ENCODE measurements around the gene ELAVL2.

Gene ELAVL2

DNA sequence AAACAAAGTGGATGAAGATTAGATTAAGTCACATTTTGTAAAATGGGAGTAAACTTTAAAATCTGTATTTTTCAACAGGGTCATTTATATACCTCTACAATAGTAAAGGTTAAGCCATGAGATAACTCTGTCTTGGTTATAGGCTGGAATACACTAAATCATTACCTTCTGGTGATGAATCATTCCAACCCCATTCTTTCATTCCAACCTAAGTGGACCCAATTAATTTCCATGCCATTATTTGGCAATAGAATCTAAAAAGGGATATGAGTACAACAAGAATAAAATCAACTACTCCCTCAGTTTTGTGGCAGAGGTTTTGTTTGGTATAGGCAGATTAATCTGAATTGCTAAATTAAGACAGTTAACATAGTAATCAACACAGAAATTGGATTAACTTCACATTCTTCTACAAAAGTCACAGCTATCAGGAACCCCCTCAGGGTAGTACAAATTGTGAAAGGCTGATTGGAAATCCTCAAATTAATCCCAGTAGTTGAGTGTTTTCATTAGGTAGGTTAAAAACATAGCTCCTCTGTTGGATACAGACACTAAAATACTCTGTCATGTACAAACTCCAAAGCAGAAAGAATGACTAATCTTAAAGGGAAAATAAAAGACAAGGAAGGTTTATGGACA lies 54.2 kb downstream of the ELAVL2 start:
- DNase-seq (ENCODE audit: low read depth in 1 of 2, low spot score in 1 of 2), result no peak

DNA sequence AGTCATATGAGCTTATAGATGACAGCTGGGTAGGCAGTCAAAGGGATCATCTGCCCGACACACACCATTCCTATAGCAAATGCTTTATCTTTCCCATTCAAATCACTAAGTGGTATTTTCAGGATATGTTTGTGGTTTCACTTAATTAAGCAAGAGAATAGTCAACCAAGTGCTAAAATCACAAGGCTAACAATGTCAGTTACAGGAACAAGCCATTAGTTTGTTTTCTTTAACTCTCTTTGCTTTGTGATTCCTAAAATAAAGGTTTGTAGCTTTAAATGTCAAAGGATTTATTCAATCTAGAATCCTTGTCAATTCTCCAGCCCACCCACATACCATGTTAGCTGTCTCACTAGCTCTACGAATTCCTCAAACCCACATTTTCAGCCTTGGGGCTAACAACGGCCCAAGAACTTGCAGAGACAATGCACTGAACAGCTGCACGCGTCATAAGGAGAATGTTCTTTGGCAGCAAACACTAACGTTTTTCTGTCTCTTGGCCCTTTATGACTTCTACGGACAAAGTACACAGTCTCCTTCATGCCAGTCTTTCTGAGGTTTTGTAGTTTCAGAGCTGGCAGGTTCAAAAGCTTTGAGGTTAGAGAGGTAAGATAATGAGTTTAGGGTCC lies 56.6 kb downstream of the ELAVL2 start:
- DNase-seq (ENCODE audit: low read depth in 1 of 2, low spot score in 1 of 2), result no peak

GRCh38 chr9:23768861-23769260 lies 57.2 kb downstream of the ELAVL2 start:
- no peak for DNase-seq (ENCODE audit: low read depth in 1 of 2, low spot score in 1 of 2)

DNA sequence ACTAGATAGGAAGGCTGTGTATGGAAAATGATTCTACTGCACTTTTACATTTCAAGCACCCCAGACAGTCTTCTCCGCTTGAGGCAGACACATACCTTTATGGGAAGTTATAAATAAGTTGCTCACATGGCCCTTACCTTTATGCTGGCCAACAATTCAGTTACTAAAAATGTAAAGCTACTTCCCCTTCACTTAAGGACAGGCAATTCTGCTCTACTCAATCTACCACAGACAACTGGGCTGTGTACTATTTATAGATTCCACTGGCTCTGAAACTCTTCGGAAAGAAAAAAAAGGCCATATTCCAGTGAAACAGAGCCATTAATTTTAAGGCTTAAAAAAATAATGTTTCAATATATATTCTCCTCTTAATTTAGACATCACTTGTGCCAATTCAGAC lies 59.4 kb downstream of the ELAVL2 start:
- DNase-seq (ENCODE audit: low read depth in 1 of 2, low spot score in 1 of 2), result no peak

DNA sequence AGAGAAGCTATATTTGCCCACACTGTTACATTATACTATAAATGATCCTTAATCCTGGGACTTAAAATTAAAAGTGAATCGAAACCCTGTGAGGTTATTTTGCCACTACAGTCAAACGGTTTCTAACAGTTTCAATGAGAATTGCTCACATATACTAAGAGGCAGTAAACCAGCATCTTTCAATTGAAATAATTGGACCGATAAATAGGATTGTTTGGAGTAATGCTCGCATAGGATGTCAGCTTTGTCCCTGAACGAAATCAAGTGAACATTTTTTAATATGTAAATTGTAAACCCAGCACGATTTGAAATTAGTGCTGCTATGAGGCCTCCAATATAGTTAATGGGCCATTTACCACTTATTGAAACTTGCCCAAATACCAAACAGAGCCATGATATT lies 60.5 kb downstream of the ELAVL2 start:
- DNase-seq (ENCODE audit: low read depth in 1 of 2, low spot score in 1 of 2), result no peak

GRCh38 chr9:23764219-23764618 lies 61.8 kb downstream of the ELAVL2 start:
- no peak for DNase-seq (ENCODE audit: low read depth in 1 of 2, low spot score in 1 of 2)

- no peak for DNase-seq (ENCODE audit: low read depth in 1 of 2, low spot score in 1 of 2)
Measured at GRCh38 chr9:23754551-23754950, 71.5 kb downstream of the ELAVL2 start.

GRCh38 chr9:23752859-23753258 lies 73.2 kb downstream of the ELAVL2 start:
- no peak for DNase-seq (ENCODE audit: low read depth in 1 of 2, low spot score in 1 of 2)

- no peak for DNase-seq (ENCODE audit: low read depth in 1 of 2, low spot score in 1 of 2)
Measured at GRCh38 chr9:23751633-23752032, 74.4 kb downstream of the ELAVL2 start.

GRCh38 chr9:23750808-23751207 lies 75.2 kb downstream of the ELAVL2 start:
- DNase-seq (ENCODE audit: low read depth in 1 of 2, low spot score in 1 of 2), result no peak

GRCh38 chr9:23747088-23748075 lies 78.7 kb downstream of the ELAVL2 start:
- no peak for DNase-seq (ENCODE audit: low read depth in 1 of 2, low spot score in 1 of 2)

GRCh38 chr9:23746317-23746716 lies 79.7 kb downstream of the ELAVL2 start:
- DNase-seq (ENCODE audit: low read depth in 1 of 2, low spot score in 1 of 2), result no peak

DNA sequence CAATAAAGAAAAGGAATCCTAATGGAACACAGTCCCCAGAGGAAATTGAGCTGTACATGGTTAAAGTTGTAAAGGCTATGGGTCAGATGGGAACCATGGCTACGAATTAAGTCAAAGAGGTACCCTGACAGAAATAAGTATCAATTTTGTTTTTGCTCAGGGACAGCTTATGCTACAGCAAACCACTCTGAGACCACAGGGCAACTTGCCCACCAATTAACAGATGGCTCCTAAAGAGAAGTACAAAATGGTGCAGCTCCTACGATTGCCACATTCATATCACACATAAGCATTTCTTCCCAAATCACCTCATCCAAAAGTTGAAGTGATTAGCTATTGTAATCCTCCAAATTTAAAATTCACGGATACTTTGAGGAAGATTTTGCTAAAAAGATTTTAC lies 83.0 kb downstream of the ELAVL2 start:
- no peak for DNase-seq (ENCODE audit: low read depth in 1 of 2, low spot score in 1 of 2)

DNA sequence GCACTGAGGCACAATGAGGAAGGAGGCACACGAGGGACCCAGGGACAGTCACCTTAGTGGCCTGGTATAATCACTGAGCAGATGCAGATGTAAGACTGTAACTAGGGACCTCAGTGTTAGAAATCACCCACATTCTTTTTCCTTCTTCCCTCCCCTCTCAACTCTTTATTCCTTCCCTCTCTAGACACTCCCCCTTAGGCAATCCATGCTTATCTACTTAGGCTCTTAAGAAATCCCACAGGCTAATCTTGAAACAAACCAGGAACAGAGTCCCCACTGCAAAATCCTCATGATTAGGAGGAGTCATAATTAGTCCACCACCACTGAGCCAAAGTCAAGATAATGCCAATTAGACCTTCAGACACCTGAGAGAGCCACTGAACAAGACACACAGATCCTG lies 84.7 kb downstream of the ELAVL2 start:
- DNase-seq (ENCODE audit: low read depth in 1 of 2, low spot score in 1 of 2), result no peak

GRCh38 chr9:23740531-23740930 lies 85.5 kb downstream of the ELAVL2 start:
- DNase-seq (ENCODE audit: low read depth in 1 of 2, low spot score in 1 of 2), result no peak

GRCh38 chr9:23739753-23740152 lies 86.3 kb downstream of the ELAVL2 start:
- DNase-seq (ENCODE audit: low read depth in 1 of 2, low spot score in 1 of 2), result no peak

DNA sequence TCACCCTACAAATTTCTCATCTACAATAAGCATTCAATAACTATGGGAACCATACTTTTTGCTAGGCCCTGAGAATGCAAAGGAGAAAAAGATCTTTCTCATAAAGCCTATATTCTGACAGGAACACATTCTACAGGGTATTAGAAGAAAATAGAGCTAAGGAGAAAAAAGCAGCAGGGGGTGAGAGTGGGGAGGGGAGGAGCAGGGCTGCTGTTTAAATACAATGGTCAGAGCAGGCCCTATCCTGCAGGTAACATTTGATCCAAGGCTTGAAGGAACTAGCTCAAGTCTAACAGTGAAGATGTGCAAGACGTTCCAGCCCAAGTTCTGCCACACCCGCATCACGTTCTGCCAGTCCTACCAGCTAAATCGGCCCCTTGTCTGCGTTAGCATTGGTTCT lies 89.7 kb downstream of the ELAVL2 start:
- no peak for DNase-seq (ENCODE audit: low read depth in 1 of 2, low spot score in 1 of 2)

DNA sequence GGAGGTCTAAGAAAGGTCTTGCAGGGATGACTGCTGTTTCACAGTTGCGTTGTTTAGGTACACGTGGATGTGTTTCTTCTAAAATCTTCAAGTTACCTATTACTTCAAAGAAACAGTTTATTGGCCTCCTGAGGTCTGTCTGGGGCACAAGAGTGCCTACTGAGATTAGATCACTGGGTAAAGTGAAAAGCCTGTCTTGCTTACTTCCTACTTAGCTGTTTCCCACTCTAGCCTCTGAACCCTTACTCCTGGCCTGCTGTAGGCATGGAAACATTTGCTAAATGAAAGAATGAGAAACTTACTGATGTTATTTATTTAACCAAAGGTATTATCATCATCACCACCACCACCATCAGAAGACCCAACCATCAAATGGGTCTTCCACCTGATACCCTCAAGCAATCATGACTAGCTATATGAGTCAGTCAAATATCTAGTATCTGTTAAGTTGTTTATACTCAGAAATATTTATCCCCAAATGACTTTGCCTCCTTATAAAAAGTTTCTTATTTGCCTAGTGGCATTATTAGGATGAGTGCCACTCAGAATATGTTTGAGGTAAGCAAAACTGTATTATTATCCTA lies 92.5 kb downstream of the ELAVL2 start:
- DNase-seq (ENCODE audit: low read depth in 1 of 2, low spot score in 1 of 2), result no peak

DNA sequence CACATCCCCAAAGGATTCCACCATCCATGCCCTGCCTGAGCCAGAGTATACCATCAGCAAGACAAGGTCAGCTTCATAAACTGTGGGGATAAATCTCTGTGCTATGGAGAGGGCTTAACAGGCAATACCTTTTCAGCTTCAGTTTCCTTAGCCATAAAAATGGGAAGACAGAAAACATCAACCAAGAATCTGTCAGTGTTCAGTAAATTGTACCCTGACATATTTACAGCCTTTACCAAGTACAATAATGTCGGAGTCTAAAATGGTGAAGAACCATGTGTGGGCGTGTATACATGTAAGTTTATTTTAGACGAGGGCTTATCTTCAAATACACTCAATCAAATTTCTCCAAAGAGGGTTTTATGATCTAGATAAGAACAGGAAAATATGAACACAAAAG lies 94.7 kb downstream of the ELAVL2 start:
- DNase-seq (ENCODE audit: low read depth in 1 of 2, low spot score in 1 of 2), result no peak

GRCh38 chr9:23730364-23730763 lies 95.7 kb downstream of the ELAVL2 start:
- DNase-seq (ENCODE audit: low read depth in 1 of 2, low spot score in 1 of 2), result no peak

DNA sequence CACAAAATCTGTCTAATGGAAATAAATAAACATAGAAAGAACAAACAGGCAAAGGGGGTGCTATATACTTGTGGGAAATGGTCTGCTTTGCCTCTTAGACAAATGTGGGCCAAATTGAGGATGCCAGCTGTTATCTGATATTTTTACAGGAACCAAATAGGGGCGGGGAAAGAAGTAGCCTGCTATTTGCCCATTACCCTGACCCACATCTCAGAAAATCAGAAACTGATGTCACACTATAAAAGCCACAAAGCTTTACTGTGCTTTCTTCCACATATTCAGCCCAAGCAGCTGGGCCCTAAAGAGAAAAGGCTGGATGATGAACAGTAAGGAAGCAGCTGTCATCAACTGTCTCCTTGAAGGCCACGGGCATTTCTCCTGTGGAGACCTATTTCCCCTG lies 97.3 kb downstream of the ELAVL2 start:
- DNase-seq (ENCODE audit: low read depth in 1 of 2, low spot score in 1 of 2), result no peak
